Loucy (cell line): ENCODE data around the gene SPATA32.

Source experiments
- H2AFZ ChIP-seq: fragments of 200-600 bp; sonication (generic); 2 replicates; pipeline ENCODE4 v1.6.0; 2016; ENCODE audit warnings: antibody characterized with exemption, mild to moderate bottlenecking, low read length, moderate library complexity
- H3F3A ChIP-seq: fragments of 200-600 bp; 2 replicates; pipeline ENCODE4 v1.6.0; 2016; ENCODE audit warnings: antibody characterized with exemption, low read depth, mild to moderate bottlenecking
- H3K27me3 ChIP-seq: fragments of 200-600 bp; sonication (generic); 2 replicates; pipeline ENCODE4 v1.6.1; 2014; ENCODE audit warnings: low read length, mild to moderate bottlenecking; ENCODE audit not compliant: insufficient read depth, poor library complexity, severe bottlenecking
- H3K36me3 ChIP-seq: fragments of 200-600 bp; sonication (generic); 2 replicates; pipeline ENCODE4 v1.6.1; 2016; ENCODE audit warnings: low read length; ENCODE audit not compliant: insufficient read depth
- H3K4me1 ChIP-seq: fragments of 200-600 bp; sonication (generic); 2 replicates; pipeline ENCODE4 v1.5.1; 2014; ENCODE audit warnings: low read length, mild to moderate bottlenecking; ENCODE audit not compliant: insufficient read depth, poor library complexity, severe bottlenecking
- H3K4me2 ChIP-seq: fragments of 200-600 bp; sonication (generic); 2 replicates; pipeline ENCODE4 v1.6.0; 2014; ENCODE audit warnings: antibody characterized with exemption, low read length, low read depth, mild to moderate bottlenecking; ENCODE audit not compliant: poor library complexity, severe bottlenecking
- H3K4me3 ChIP-seq: fragments of 200-600 bp; sonication (generic); 2 replicates; pipeline ENCODE4 v1.5.1; 2014; ENCODE audit warnings: low read length, mild to moderate bottlenecking, mixed read lengths; ENCODE audit not compliant: poor library complexity, severe bottlenecking
- H3K79me2 ChIP-seq: fragments of 200-600 bp; sonication (generic); 2 replicates; pipeline ENCODE4 v1.6.1; 2014; ENCODE audit warnings: low read length; ENCODE audit not compliant: insufficient read depth
- H3K9ac ChIP-seq: fragments of 200-600 bp; sonication (generic); 2 replicates; pipeline ENCODE4 v1.6.0; 2014; ENCODE audit warnings: mild to moderate bottlenecking, low read depth, low read length, moderate library complexity; ENCODE audit not compliant: poor library complexity, severe bottlenecking
- H3K9me2 ChIP-seq: fragments of 200-600 bp; sonication (generic); replicated peaks from 2 replicates; pipeline ENCODE4 v1.6.1; 2016; ENCODE audit warnings: low read depth, low read length, mixed read lengths
- H3K9me3 ChIP-seq: fragments of 200-600 bp; sonication (generic); 2 replicates; pipeline ENCODE4 v1.6.1; 2014; ENCODE audit warnings: mild to moderate bottlenecking, antibody characterized with exemption, low read length, low read depth; ENCODE audit not compliant: insufficient read depth
- H4K20me1 ChIP-seq: fragments of 200-600 bp; sonication (generic); 2 replicates; pipeline ENCODE4 v1.6.0; 2014; ENCODE audit warnings: antibody characterized with exemption, low read length, mild to moderate bottlenecking; ENCODE audit not compliant: insufficient read depth, poor library complexity, severe bottlenecking
- EZH2phosphoT487 ChIP-seq: fragments of 200-600 bp; IDR thresholded peaks from 2 replicates; pipeline ENCODE4 v1.6.1; 2018; ENCODE audit warnings: antibody characterized with exemption, mild to moderate bottlenecking, moderate library complexity, borderline replicate concordance
- TF ChIP-seq, protein P1 (sequence below): fragments of 200-600 bp; sonication (generic); conservative IDR thresholded peaks from 2 replicates; pipeline ENCODE4 v1.5.1; 2014; ENCODE audit warnings: mild to moderate bottlenecking, antibody characterized with exemption, low read length

Gene SPATA32

DNA sequence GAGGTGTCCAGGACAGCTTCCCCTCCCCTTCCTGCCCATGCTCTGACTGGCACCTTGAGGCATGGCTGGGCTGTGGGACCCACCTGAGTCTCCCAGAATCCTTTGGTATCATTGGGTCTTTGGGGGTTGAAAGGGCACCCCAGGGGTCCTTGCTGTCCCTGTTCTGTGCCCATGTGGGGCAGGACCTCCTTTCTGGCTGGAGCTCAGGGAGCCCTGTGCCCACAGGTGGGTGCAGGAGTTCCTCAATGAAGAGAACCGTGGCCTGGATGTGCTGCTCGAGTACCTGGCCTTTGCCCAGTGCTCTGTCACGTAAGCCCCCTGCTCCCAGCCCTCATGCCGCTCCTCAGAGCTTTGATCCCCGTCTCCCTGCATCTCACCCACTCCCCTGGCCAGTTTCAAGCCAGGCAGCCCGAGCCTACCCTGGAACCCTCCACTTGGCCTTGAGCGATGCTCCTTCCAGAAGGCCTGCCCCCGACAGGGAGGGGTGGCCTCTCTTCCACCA is 28.4 kb downstream of the SPATA32 start:
- peaks cover 64% of the 10 kb centered on the region for H3K79me2 ChIP-seq
- H3K4me3 ChIP-seq, result no peak overlapping the region
- H3K9me2 ChIP-seq, result no peaks in the 10 kb centered on the region
- H4K20me1 ChIP-seq, result peaks cover 60% of the 10 kb centered on the region
- no peak overlapping the region for H3K4me2 ChIP-seq
- H3K27me3 ChIP-seq, result no peaks in the 10 kb centered on the region
- no peak overlapping the region for H3K9ac ChIP-seq
- no peaks in the 10 kb centered on the region for H3K9me3 ChIP-seq
- no peaks in the 10 kb centered on the region for H3F3A ChIP-seq
- peaks cover 31% of the 10 kb centered on the region for H3K4me1 ChIP-seq
- no peak overlapping the region for H2AFZ ChIP-seq
- peaks cover 60% of the 10 kb centered on the region; the same call in 1 of the 2 replicates for H3K36me3 ChIP-seq
- TF ChIP-seq EZH2phosphoT487, result no peak
- TF ChIP-seq, protein P1, sequence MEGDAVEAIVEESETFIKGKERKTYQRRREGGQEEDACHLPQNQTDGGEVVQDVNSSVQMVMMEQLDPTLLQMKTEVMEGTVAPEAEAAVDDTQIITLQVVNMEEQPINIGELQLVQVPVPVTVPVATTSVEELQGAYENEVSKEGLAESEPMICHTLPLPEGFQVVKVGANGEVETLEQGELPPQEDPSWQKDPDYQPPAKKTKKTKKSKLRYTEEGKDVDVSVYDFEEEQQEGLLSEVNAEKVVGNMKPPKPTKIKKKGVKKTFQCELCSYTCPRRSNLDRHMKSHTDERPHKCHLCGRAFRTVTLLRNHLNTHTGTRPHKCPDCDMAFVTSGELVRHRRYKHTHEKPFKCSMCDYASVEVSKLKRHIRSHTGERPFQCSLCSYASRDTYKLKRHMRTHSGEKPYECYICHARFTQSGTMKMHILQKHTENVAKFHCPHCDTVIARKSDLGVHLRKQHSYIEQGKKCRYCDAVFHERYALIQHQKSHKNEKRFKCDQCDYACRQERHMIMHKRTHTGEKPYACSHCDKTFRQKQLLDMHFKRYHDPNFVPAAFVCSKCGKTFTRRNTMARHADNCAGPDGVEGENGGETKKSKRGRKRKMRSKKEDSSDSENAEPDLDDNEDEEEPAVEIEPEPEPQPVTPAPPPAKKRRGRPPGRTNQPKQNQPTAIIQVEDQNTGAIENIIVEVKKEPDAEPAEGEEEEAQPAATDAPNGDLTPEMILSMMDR, result no peak

DNA sequence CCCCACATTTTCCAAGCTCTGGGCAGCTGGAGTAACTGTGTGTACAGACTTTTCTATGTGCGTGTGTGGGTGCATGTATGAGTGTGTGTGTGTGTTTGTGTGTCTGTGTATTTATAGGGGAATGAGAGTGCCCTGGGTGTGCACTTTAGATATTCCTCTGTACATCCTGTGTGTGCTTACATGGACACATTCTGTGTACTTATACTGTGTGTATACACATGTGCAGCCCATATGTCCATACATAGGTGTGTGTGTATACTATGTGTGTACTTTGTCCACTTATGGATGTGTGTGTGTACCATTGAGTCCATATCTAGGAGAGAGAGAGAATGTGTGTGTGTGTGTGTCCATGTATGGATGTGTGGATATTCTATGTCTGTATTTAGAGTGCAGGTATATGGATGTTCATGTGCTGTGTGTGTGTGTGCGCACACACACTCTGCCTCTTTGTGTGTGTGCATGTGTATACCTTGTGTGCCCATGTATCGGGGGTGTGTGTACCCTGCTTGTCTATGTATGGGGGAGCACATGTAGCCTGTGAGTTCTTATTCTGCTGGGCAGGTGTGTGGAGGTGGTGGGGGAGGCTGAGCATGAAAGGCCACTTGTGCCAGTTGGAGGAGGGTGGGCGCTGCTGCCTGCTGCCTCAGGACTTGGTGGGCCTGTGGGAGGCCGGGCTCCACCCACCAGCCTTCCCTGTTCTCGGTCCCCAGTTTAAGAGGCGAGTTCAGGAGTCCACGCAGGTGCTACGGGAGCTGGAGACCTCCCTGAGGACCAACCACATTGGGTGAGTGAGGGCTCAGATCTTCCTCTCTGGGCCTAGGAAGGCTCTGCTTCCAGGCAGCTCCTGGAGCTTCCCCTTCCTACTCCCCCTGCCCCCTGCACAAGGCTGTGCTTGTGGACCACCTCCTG is 29.1 kb downstream of the SPATA32 start:
- Histone ChIP-seq H3K9me2 (no peaks in the 10 kb centered on the region), H3K9me3 (no peaks in the 10 kb centered on the region), H3K4me1 (peaks cover 38% of the 10 kb centered on the region), H2AFZ (no peak overlapping the region), H3K27me3 (no peaks in the 10 kb centered on the region), H3K79me2 (peaks cover 71% of the 10 kb centered on the region), H4K20me1 (peaks cover 62% of the 10 kb centered on the region), H3K36me3 (peaks cover 53% of the 10 kb centered on the region; the same call in 1 of the 2 replicates), H3K9ac (no peak overlapping the region), H3K4me3 (no peak overlapping the region), H3K4me2 (no peak overlapping the region), H3F3A (no peaks in the 10 kb centered on the region)
- no peak for TF ChIP-seq EZH2phosphoT487
- TF ChIP-seq, protein P1, result no peak

DNA sequence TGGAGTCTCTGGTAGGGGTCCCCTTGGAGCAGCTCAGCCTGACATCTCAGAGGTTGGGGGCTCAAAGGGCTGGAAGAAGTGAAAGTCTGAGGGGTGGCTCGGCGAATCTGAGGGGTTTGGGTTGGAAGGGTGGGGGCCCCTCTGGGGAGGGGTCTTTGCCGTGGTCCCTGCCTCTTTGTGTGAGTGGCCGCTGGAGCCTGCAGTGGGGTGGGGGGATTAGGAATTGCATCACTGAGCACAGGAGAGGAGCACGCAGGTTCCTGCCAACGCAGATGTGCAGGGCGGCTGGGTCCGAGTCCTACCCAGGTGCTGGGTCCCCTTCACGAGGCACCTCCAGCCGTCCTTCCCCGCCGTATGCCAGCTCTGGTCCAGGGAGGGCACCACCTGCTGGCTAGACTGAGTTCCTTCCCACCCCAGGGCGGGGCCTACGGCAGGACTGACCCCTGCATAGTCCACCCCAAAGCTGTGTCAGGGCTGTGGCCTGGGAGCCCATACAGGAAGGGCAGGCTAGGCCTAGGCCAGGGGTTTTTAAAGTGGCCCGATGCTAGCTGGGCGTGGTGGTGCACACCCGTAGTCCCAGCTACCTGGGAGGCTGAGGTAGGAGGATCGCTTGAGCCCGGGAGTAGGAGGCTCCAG is 30.3 kb downstream of the SPATA32 start:
- peaks cover 50% of the 10 kb centered on the region for H3K4me1 ChIP-seq
- peak overlapping the region; percentile 2 for H3K4me2 ChIP-seq
- no peak overlapping the region for H3K9ac ChIP-seq

More for the DNA sequence above, 30.3 kb downstream of the SPATA32 start:
- H4K20me1 ChIP-seq, result peaks cover 64% of the 10 kb centered on the region
- no peaks in the 10 kb centered on the region for H3K9me3 ChIP-seq
- no peaks in the 10 kb centered on the region for H3K9me2 ChIP-seq
- no peaks in the 10 kb centered on the region for H3F3A ChIP-seq
- peaks cover 83% of the 10 kb centered on the region for H3K79me2 ChIP-seq
- peaks cover 42% of the 10 kb centered on the region; the same call in 1 of the 2 replicates for H3K36me3 ChIP-seq
- H3K27me3 ChIP-seq, result no peaks in the 10 kb centered on the region
- no peak overlapping the region for H2AFZ ChIP-seq
- TF ChIP-seq EZH2phosphoT487, result no peak
- TF ChIP-seq, protein P1, result peak; percentile 62
- no peak overlapping the region for H3K4me3 ChIP-seq
